Activated gamma-delta T cell treated with anti-CD3 and anti-CD28 coated beads, Interleukin-2, amount 50 U/mL, for 16 hours (primary cell): ENCODE data around the gene TAS2R8.
"Not testable (repeated sequence)": the region's sequence is repeated elsewhere in the genome, so short reads cannot be mapped to it uniquely, and the experiment has no call there.

Experiments used
- DNase-seq: peaks from one replicate; pipeline ENCODE4 v3.0.0-alpha.2; 2020; ENCODE audit warnings: low read depth

The TAS2R8 gene

GRCh38 chr12:10807186-10807585 is at the start of gene TAS2R8:
TAS2R8 (minus strand) TSS chr12:10807286; CDS start chr12:10806980, 306 bp downstream.
- no peak for DNase-seq

- no peak for DNase-seq
Measured at GRCh38 chr12:10855807-10856206, 48.7 kb upstream of the TAS2R8 start.

- no peak for DNase-seq
Measured at GRCh38 chr12:10853776-10854175, 46.7 kb upstream of the TAS2R8 start.

- no peak for DNase-seq
Measured at GRCh38 chr12:10851243-10851858, 44.3 kb upstream of the TAS2R8 start.

- DNase-seq: no peak
Measured at GRCh38 chr12:10849425-10849878, 42.4 kb upstream of the TAS2R8 start, which contains the start of gene PRR4. PRR4 (minus strand) TSS chr12:10849475; CDS start chr12:10849437, 38 bp downstream.

- no peak for DNase-seq
Measured at GRCh38 chr12:10847744-10848143, 40.7 kb upstream of the TAS2R8 start.

- DNase-seq: no peak
Measured at GRCh38 chr12:10842862-10843261, 35.8 kb upstream of the TAS2R8 start.

GRCh38 chr12:10838461-10838860 is 31.4 kb upstream of the TAS2R8 start:
- no peak for DNase-seq

- DNase-seq: no peak
Measured at GRCh38 chr12:10829994-10830393, 22.9 kb upstream of the TAS2R8 start.

- no peak for DNase-seq
Measured at GRCh38 chr12:10826258-10826657, 19.2 kb upstream of the TAS2R8 start, which contains the start of gene TAS2R10. TAS2R10 (minus strand) TSS chr12:10826358; CDS start chr12:10826269, 89 bp downstream.

GRCh38 chr12:10824957-10825356 is 17.9 kb upstream of the TAS2R8 start:
- DNase-seq: no peak

GRCh38 chr12:10811883-10812536 is 4.9 kb upstream of the TAS2R8 start:
- no peak for DNase-seq

GRCh38 chr12:10810068-10810467 is 3.0 kb upstream of the TAS2R8 start, which contains the start of gene TAS2R9:
TAS2R9 (minus strand) TSS chr12:10810168; CDS start chr12:10810075, 93 bp downstream.
- DNase-seq: no peak

- DNase-seq: no peak
Measured at GRCh38 chr12:10802587-10802986, 4.5 kb downstream of the TAS2R8 start, which contains the start of gene TAS2R7. TAS2R7 (minus strand) TSS chr12:10802627; CDS start chr12:10802570, 57 bp downstream.

GRCh38 chr12:10801741-10802140 is 5.3 kb downstream of the TAS2R8 start:
- no peak for DNase-seq

GRCh38 chr12:10794222-10794621 is 12.9 kb downstream of the TAS2R8 start:
- no peak for DNase-seq

GRCh38 chr12:10791769-10792168 is 15.3 kb downstream of the TAS2R8 start:
- not testable (repeated sequence) for DNase-seq

GRCh38 chr12:10783252-10783651 is 23.8 kb downstream of the TAS2R8 start:
- DNase-seq: no peak

- DNase-seq: no peak
Measured at GRCh38 chr12:10779103-10779502, 28.0 kb downstream of the TAS2R8 start.

- no peak for DNase-seq
Measured at GRCh38 chr12:10771132-10771733, 35.9 kb downstream of the TAS2R8 start.

GRCh38 chr12:10759657-10760056 is 47.4 kb downstream of the TAS2R8 start:
- DNase-seq: no peak

- DNase-seq: no peak
Measured at GRCh38 chr12:10756194-10756593, 50.9 kb downstream of the TAS2R8 start.
